Colonic mucosa (tissue), 4 donors: ENCODE data around the gene FRMPD2. TPM values are rescaled to one million over a fixed set of nuclear protein-coding genes. Genes with fewer than 3 reads are reported as not detected.

Source experiments
- DNase-seq: peaks from one replicate; pipeline ENCODE4 v3.0.0-alpha.2; 2020
- H3K27ac ChIP-seq: fragments of 200-600 bp; one replicate; pipeline ENCODE4 v1.8.0; 2021
- H3K27me3 ChIP-seq: fragments of 200-600 bp; one replicate; pipeline ENCODE4 v1.8.0; 2021
- H3K36me3 ChIP-seq: fragments of 200-600 bp; one replicate; pipeline ENCODE4 v1.8.0; 2021
- H3K4me1 ChIP-seq: fragments of 200-600 bp; one replicate; pipeline ENCODE4 v1.8.0; 2021; ENCODE audit warnings: mild to moderate bottlenecking
- H3K4me3 ChIP-seq: fragments of 200-600 bp; one replicate; pipeline ENCODE4 v1.8.0; 2021
- H3K9ac ChIP-seq, 2 donors: one replicate each; pipeline ENCODE4 v1.7.0; 2013; ENCODE audit warnings: control low read depth in 2 of 2, low read depth in 2 of 2, low read length in 2 of 2
- H3K9me3 ChIP-seq: fragments of 200-600 bp; one replicate; pipeline ENCODE4 v1.8.0; 2021
- intact Hi-C: fragments of 100-400 bp; cut with DNase I; formaldehyde crosslinking; loops from one replicate; pipeline ENCODE4 v1.14.1; 2022
- total RNA-seq, 2 donors: library from RNA; stranded (reverse); fragmentation: NEBNext Ultra II Directional in 1 of 2; extraction: Animal tissue kit (Norgen Biotek cat#: 25700) in 1 of 2; gene quantifications; one replicate each; pipeline ENCODE4 v1.2.1, GENCODE V29; 2021
- TF ChIP-seq, protein P1 (sequence below): fragments of 200-600 bp; IDR thresholded peaks from one replicate; pipeline ENCODE4 v1.8.0; 2022; ENCODE audit warnings: antibody characterized with exemption, mild to moderate bottlenecking
- donor health status: healthy.
- donor health status: DM: no; HTN: no; CAD: no.
- donor health status: DM: no; HTN: no; CAD: no.

The FRMPD2 gene
- total RNA-seq, 2 donors from 2014 or later = 0.35 TPM; not detected in 1

GRCh38 chr10:48232717-48233447 is 41.6 kb downstream of the FRMPD2 start:
- Histone ChIP-seq H3K9me3 (no peaks in the 10 kb centered on the region), H3K27ac (no peak overlapping the region), H3K4me1 (no peaks in the 10 kb centered on the region), H3K9ac (no peak overlapping the region), H3K4me3 (no peak overlapping the region), H3K36me3 (no peaks in the 10 kb centered on the region), H3K27me3 (no peaks in the 10 kb centered on the region)
- TF ChIP-seq, protein P1, sequence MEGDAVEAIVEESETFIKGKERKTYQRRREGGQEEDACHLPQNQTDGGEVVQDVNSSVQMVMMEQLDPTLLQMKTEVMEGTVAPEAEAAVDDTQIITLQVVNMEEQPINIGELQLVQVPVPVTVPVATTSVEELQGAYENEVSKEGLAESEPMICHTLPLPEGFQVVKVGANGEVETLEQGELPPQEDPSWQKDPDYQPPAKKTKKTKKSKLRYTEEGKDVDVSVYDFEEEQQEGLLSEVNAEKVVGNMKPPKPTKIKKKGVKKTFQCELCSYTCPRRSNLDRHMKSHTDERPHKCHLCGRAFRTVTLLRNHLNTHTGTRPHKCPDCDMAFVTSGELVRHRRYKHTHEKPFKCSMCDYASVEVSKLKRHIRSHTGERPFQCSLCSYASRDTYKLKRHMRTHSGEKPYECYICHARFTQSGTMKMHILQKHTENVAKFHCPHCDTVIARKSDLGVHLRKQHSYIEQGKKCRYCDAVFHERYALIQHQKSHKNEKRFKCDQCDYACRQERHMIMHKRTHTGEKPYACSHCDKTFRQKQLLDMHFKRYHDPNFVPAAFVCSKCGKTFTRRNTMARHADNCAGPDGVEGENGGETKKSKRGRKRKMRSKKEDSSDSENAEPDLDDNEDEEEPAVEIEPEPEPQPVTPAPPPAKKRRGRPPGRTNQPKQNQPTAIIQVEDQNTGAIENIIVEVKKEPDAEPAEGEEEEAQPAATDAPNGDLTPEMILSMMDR = no peak
- no peak for DNase-seq
- intact Hi-C loops = no loop called here

GRCh38 chr10:48231699-48232315 is 42.7 kb downstream of the FRMPD2 start:
- no peaks in the 10 kb centered on the region for H3K9me3 ChIP-seq
- no peaks in the 10 kb centered on the region for H3K27me3 ChIP-seq
- intact Hi-C loops = no loop called here
- no peak overlapping the region for H3K9ac ChIP-seq
- H3K36me3 ChIP-seq = no peaks in the 10 kb centered on the region
- TF ChIP-seq, protein P1 = no peak
- DNase-seq = no peak
- H3K27ac ChIP-seq = no peak overlapping the region
- no peak overlapping the region for H3K4me3 ChIP-seq
- H3K4me1 ChIP-seq = no peaks in the 10 kb centered on the region

DNA sequence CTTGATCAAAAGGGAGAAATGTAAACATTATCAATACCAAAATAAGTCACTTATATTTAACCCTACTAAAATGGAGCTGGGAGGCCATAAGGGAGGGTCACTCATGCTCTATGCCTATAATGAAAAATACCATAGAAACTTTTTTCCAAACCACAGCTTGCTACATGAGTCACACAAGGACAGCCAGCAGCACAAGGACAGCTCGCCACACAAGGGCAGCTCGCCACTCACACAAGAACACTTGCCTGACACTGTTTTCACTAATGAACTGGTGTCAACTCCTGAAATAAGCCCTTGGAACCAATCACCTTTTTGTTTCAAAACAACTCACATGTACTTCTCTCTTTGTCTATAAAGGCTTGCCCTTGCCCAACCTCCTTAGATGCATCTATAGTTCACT is 43.3 kb downstream of the FRMPD2 start:
- H3K36me3 ChIP-seq = no peaks in the 10 kb centered on the region
- H3K9ac ChIP-seq = no peak overlapping the region
- intact Hi-C loops = no loop called here
- H3K27me3 ChIP-seq = no peaks in the 10 kb centered on the region
- DNase-seq = no peak
- no peaks in the 10 kb centered on the region for H3K9me3 ChIP-seq
- H3K4me1 ChIP-seq = no peaks in the 10 kb centered on the region
- no peak overlapping the region for H3K4me3 ChIP-seq
- TF ChIP-seq, protein P1 = no peak
- H3K27ac ChIP-seq = no peak overlapping the region

- Histone ChIP-seq H3K9me3 (no peaks in the 10 kb centered on the region), H3K27me3 (no peaks in the 10 kb centered on the region), H3K36me3 (no peaks in the 10 kb centered on the region), H3K4me1 (no peaks in the 10 kb centered on the region), H3K4me3 (no peak overlapping the region), H3K27ac (no peak overlapping the region), H3K9ac (no peak overlapping the region)
- TF ChIP-seq, protein P1 = no peak
- no peak for DNase-seq
- intact Hi-C loops = no loop called here
Measured at GRCh38 chr10:48227213-48227612, 47.3 kb downstream of the FRMPD2 start.

GRCh38 chr10:48224979-48225560 is 49.4 kb downstream of the FRMPD2 start:
- TF ChIP-seq, protein P1 = no peak
- Histone ChIP-seq H3K36me3 (no peaks in the 10 kb centered on the region), H3K27ac (no peak overlapping the region), H3K4me3 (no peak overlapping the region), H3K9ac (no peak overlapping the region), H3K9me3 (no peaks in the 10 kb centered on the region), H3K4me1 (no peaks in the 10 kb centered on the region), H3K27me3 (no peaks in the 10 kb centered on the region)
- intact Hi-C loops = no loop called here
- no peak for DNase-seq
